Measurements from ENCODE around the gene DAP. TPM values are rescaled to one million over a fixed set of nuclear protein-coding genes. Genes with fewer than 3 reads are reported as not detected.

DAP gene
- polyA plus RNA-seq, 3 donors, result 60.9 to 69.0 (median 62.3) TPM

DNA sequence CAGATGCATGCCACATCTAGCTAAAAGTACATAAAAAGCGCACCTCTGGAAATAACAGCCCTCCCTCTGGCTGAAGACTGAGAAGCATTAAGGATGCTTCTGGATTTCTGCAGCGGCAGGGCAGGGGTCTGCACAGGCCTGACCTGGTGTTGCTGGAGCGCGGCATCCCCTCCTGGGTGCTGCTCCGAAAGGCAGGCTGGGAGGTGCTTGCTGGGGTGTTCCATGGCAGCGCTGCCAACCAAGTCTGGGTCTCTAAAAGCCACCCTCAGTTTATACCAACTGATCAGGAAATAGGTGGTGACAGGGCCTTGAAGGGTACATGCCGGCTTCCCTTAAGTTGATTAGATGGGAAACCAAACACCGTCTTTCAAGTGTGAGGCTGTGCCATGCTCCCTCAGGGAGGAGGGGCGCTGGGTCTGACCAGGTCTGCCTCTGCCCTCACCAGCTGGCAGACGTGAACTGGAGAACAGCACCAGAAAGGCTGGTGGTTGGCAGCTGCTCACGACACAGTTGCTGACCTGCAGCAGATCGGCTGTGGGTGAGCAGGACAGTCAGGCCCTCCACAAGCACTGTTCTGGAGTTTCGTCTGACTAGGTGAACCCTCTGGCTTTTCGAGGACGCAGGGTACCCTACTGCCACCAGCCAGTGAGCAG lies 81.6 kb downstream of the DAP start:
- H3K79me2 ChIP-seq (ENCODE audit: insufficient read depth, low read length), result no peaks in the 10 kb centered on the region
- H3K4me2 ChIP-seq (replicated peaks; ENCODE audit: extremely low read depth, low read length, poor library complexity, severe bottlenecking), result no peak overlapping the region
- H4K20me1 ChIP-seq (ENCODE audit: insufficient read depth, low read length), result peaks cover 29% of the 10 kb centered on the region
- no peak overlapping the region for H3K9ac ChIP-seq (ENCODE audit: insufficient read depth, low read length, poor library complexity, severe bottlenecking)
- intact Hi-C loops (cut with micrococcal nuclease), result no loop called here
- H3K36me3 Mint-ChIP-seq, result peaks cover 60 to 67% of the 10 kb centered on the region in 2 donors
- H3K4me3 ChIP-seq (replicated peaks in 1 of 3; ENCODE audit: low read depth in 2 of 3, low read length in 3 of 3), result no peak overlapping the region
- peaks cover 20% of the 10 kb centered on the region for H3K4me1 Mint-ChIP-seq
- H3K27me3 ChIP-seq (ENCODE audit: control insufficient read depth in 2 of 2, insufficient read depth in 2 of 2, low read length in 2 of 2), result no peaks in the 10 kb centered on the region
- peaks cover 2 to 5% (median 3%) of the 10 kb centered on the region in 3 donors for H3K27me3 Mint-ChIP-seq (ENCODE audit: low read depth in 3 of 3)
- H3K9me3 Mint-ChIP-seq, result peaks cover 0 to 7% (median 2%) of the 10 kb centered on the region in 7 donors
- no peak overlapping the region for H3K4me3 Mint-ChIP-seq
- no peak overlapping the region for H2AFZ ChIP-seq (ENCODE audit: insufficient read depth, low read depth, low read length, poor library complexity, severe bottlenecking)
- peak overlapping the region in 1 of 2 donors; percentile 14 for H3K27ac ChIP-seq (ENCODE audit: low read depth in 1 of 2, low read length in 2 of 2)
- H3K9me3 ChIP-seq (replicated peaks in 1 of 2; ENCODE audit: control insufficient read depth in 1 of 2, insufficient read depth in 1 of 2, low read length in 2 of 2), result no peaks in the 10 kb centered on the region
- peaks cover 17 to 19% of the 10 kb centered on the region in 2 donors for H3K4me1 ChIP-seq (ENCODE audit: control insufficient read depth in 1 of 2, insufficient read depth in 2 of 2, low read length in 2 of 2)
- peaks cover 41 to 66% of the 10 kb centered on the region in 2 donors for H3K36me3 ChIP-seq (replicated peaks in 1 of 2; ENCODE audit: control insufficient read depth in 1 of 2, insufficient read depth in 2 of 2, low read length in 2 of 2)
- TF ChIP-seq, protein P1, sequence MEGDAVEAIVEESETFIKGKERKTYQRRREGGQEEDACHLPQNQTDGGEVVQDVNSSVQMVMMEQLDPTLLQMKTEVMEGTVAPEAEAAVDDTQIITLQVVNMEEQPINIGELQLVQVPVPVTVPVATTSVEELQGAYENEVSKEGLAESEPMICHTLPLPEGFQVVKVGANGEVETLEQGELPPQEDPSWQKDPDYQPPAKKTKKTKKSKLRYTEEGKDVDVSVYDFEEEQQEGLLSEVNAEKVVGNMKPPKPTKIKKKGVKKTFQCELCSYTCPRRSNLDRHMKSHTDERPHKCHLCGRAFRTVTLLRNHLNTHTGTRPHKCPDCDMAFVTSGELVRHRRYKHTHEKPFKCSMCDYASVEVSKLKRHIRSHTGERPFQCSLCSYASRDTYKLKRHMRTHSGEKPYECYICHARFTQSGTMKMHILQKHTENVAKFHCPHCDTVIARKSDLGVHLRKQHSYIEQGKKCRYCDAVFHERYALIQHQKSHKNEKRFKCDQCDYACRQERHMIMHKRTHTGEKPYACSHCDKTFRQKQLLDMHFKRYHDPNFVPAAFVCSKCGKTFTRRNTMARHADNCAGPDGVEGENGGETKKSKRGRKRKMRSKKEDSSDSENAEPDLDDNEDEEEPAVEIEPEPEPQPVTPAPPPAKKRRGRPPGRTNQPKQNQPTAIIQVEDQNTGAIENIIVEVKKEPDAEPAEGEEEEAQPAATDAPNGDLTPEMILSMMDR (IDR thresholded peaks at IDR 0.05), result no peak
- H3K27ac Mint-ChIP-seq, result peak overlapping the region in 1 of 7 donors; percentile 56
- WGBS (ENCODE audit: insufficient coverage), result 95% methylated on average over 11 of the region's 15 CpGs
- DNase-seq, result no peak

DNA sequence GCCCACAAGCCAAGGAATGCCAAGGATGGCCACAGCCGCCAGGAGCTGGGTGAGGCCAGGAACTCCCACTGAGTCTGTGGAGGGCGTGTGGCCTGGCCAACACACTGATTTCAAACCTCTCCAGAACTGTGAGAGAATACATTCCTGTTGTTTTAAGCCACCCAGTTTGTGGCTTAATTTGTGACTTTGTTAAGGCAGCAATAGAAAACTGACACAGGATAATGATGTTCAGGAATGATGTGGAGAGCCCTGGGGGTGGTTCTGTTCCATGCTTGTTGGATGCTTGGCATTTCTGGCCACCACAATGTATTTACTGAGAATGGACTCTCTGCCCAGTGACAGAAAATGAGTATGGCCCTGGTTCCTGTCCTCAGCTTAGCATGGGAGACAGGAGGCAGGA lies 82.8 kb downstream of the DAP start:
- H3K27ac ChIP-seq (ENCODE audit: low read depth in 1 of 2, low read length in 2 of 2), result no peak overlapping the region
- no peaks in the 10 kb centered on the region for H3K79me2 ChIP-seq (ENCODE audit: insufficient read depth, low read length)
- TF ChIP-seq, protein P1 (IDR thresholded peaks at IDR 0.05), result no peak
- H3K4me3 ChIP-seq (replicated peaks in 1 of 3; ENCODE audit: low read depth in 2 of 3, low read length in 3 of 3), result no peak overlapping the region
- WGBS (ENCODE audit: insufficient coverage), result 100% methylated on average over 1 of the region's 2 CpGs
- no peaks in the 10 kb centered on the region for H3K9me3 ChIP-seq (replicated peaks in 1 of 2; ENCODE audit: control insufficient read depth in 1 of 2, insufficient read depth in 1 of 2, low read length in 2 of 2)
- peaks cover 0 to 7% (median 2%) of the 10 kb centered on the region in 7 donors for H3K9me3 Mint-ChIP-seq
- H2AFZ ChIP-seq (ENCODE audit: insufficient read depth, low read depth, low read length, poor library complexity, severe bottlenecking), result no peak overlapping the region
- H3K9ac ChIP-seq (ENCODE audit: insufficient read depth, low read length, poor library complexity, severe bottlenecking), result no peak overlapping the region
- H3K4me3 Mint-ChIP-seq, result no peak overlapping the region
- no peaks in the 10 kb centered on the region for H3K27me3 ChIP-seq (ENCODE audit: control insufficient read depth in 2 of 2, insufficient read depth in 2 of 2, low read length in 2 of 2)
- H3K4me1 ChIP-seq (ENCODE audit: control insufficient read depth in 1 of 2, insufficient read depth in 2 of 2, low read length in 2 of 2), result peaks cover 15 to 17% of the 10 kb centered on the region in 2 donors
- peaks cover 18% of the 10 kb centered on the region for H3K4me1 Mint-ChIP-seq
- intact Hi-C loops (cut with micrococcal nuclease), result no loop called here
- no peak for DNase-seq
- H3K27ac Mint-ChIP-seq, result no peak overlapping the region
- peaks cover 36 to 59% of the 10 kb centered on the region in 2 donors for H3K36me3 ChIP-seq (replicated peaks in 1 of 2; ENCODE audit: control insufficient read depth in 1 of 2, insufficient read depth in 2 of 2, low read length in 2 of 2)
- peaks cover 3 to 8% (median 4%) of the 10 kb centered on the region in 3 donors for H3K27me3 Mint-ChIP-seq (ENCODE audit: low read depth in 3 of 3)
- no peak overlapping the region for H3K4me2 ChIP-seq (replicated peaks; ENCODE audit: extremely low read depth, low read length, poor library complexity, severe bottlenecking)
- H4K20me1 ChIP-seq (ENCODE audit: insufficient read depth, low read length), result peaks cover 17% of the 10 kb centered on the region
- peaks cover 55 to 59% of the 10 kb centered on the region in 2 donors for H3K36me3 Mint-ChIP-seq
